Stimulated activated CD4-positive, alpha-beta T cell treated with anti-CD3 and anti-CD28 coated beads, Interleukin-1b, Interleukin-23, amount 100 ng/mL, for 4 hours (primary cell): Measurements from ENCODE around the gene ACOT7.
"Not testable (repeated sequence)": the region's sequence is repeated elsewhere in the genome, so short reads cannot be mapped to it uniquely, and the experiment has no call there.

ENCODE experiments used
- DNase-seq, 2 donors: peaks; one replicate each; pipeline ENCODE4 v3.0.0-alpha.2; 2020; ENCODE audit warnings: low read depth in 2 of 2

ACOT7 gene, protein sequence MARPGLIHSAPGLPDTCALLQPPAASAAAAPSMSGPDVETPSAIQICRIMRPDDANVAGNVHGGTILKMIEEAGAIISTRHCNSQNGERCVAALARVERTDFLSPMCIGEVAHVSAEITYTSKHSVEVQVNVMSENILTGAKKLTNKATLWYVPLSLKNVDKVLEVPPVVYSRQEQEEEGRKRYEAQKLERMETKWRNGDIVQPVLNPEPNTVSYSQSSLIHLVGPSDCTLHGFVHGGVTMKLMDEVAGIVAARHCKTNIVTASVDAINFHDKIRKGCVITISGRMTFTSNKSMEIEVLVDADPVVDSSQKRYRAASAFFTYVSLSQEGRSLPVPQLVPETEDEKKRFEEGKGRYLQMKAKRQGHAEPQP

GRCh38 chr1:6393400-6394187, at the start of gene ACOT7:
ACOT7 (minus strand) TSS chr1:6393767; CDS start chr1:6393399, 368 bp downstream.
- DNase-seq = peak; percentile 88 to 93

DNA sequence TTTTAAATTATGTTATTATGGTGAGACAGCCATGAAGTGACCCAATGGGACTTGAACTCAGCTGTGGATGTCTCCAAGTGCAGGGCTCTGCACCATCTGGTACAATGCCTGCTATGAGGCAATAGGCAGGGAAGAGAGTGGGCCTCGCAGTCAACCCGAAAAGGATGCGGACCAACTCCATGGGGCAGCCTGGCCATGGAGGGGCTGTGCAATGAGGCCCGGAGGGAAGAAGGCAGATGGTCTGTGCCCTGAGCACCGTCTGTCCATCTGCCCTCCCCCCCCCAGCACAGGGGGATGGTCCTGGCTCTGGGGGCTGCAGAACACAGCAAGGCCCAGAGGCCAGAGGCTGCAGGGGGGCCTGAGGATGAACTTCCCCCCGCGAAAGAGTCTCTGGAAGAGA, 48.0 kb upstream of the ACOT7 start:
- no peak for DNase-seq

DNA sequence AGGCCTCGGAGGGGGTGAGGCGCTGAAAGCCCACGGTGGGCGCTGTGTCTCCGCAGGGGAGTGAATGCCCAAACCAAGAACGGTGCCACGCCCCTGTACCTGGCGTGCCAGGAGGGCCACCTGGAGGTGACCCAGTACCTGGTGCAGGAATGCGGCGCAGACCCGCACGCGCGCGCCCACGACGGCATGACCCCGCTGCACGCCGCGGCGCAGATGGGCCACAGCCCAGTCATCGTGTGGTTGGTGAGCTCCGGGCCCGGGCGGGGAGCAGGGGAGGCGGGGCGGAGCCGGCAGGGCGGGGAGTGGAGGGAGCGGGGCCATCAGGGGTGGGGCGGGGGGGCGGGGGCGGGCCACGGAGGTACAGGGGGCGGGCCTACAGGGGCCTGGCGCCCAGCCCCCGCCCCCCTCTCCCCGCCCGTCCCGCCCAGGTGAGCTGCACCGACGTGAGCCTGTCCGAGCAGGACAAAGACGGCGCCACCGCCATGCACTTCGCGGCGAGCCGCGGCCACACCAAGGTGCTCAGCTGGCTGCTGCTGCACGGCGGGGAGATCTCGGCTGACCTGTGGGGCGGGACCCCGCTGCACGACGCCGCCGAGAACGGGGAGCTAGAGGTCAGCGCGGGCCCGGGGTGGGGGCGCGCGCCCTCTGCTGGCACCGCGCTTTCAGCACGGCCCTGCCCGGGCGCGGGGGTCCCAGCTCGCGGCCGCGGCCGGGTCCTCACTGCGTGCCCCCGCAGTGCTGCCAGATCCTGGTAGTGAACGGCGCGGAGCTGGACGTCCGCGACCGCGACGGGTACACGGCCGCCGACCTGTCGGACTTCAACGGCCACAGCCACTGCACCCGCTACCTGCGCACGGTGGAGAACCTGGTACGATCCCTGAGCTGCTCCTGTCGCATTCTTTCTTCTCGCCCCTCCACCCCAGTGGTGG, 46.9 kb upstream of the ACOT7 start:
- DNase-seq = peak; percentile 58 to 68

GRCh38 chr1:6438047-6438525, 44.5 kb upstream of the ACOT7 start:
- DNase-seq = peak; percentile 61 to 72

- not testable (repeated sequence) for DNase-seq
Measured at GRCh38 chr1:6437012-6437700, 43.6 kb upstream of the ACOT7 start.

DNA sequence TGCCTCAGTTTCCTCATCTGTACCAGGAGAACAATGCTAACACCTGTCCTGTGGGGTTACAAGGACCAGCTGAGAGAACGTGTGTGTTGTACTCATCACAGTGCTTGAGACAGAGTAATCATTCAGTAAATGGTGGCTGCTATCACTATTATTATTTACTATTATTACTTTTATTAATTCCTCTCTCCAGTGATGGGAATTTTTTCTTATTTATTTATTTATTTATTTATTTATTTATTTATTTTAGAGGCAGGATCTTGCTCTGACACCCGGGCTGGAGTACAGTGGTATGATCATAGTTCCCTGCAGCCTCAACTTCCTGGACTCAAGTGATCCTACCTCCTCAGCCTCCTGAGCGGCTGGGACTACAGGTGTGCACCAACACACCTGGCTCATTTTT, 42.7 kb upstream of the ACOT7 start:
- DNase-seq = not testable (repeated sequence)

- no peak for DNase-seq
Measured at GRCh38 chr1:6435547-6435946, 42.0 kb upstream of the ACOT7 start.

DNA sequence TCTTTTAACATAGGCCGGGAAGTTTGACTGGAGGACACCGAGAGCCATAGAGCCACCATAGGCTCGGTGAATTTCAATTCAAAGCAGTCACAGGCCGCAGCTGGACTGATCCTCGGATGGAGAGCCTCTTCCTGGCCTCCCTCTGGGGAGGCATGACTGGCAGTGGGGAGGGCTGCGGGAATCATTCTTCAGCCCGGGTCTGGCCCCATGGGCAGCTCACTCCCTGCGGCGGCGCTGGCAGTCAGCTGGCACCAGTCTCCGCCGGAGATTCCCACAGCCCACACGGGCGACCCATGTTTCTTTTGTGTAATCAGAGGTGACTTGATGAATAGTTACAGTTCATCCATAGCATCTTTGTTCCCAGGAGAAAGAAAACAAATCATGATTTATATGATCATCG, 41.6 kb upstream of the ACOT7 start:
- DNase-seq = no peak

DNA sequence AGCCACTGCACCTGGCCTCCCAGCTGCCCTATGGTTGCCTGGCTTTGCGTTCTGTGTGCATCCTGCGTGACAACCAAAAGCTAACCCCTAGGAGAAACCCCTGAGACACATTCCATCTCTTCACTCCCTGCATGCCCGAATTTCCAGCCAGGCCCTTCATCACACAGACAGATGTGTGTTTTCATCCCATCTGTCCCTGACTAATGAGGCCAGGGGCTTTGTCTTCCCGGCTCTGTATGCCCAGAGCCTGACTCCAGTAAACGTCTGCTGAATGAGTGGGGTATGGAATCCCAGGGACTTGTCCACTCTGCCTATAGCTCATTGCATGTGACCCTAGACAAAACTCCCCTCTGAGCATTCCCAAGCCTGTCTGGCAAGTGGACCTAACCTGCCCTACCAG, 40.6 kb upstream of the ACOT7 start:
- DNase-seq = no peak

DNA sequence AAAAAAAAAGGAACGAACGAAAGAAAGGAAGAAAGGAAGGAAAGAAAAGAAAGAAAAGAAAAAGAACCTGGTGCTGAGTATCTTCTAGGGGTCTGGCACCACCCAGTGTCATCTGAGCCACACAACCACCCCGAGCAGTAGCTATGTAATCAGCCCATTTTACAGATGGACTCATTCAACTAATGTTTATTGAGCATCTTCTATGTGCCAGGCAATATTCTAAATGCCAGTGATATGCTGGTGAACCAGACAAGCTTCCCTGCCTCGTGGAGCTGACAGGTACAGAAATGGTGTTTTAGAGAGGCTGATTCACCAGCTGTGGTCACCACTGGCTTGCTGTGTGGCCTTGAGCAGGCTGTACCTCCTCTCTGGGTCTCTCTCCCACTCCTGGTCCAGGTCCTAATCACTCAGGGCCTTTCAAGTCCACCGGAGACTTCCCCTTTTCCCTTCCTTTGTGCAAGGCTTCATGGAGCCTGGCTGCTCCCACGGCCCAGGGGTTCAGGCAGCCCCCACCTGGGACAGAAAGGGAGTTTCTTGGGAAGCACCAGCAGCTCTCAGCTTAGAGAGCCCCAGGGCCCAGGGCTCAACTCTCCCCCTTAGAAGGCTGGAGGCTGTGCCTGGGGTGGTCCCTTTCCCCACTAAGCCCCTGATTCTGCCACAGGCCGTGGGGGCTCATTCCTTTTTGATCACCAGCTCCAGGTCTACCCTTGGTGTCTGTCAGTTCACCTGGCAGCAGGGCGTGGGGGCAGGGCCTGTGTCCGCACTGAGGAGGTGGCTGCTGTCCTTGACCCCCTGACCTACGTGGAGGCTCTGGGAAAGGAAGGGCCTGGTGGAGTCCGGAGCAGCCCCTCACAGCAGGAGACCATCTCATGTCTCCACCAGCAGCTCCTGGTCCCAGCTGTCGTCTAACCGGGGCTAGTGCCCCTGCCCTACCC, 38.3 kb upstream of the ACOT7 start:
- not testable (repeated sequence) for DNase-seq

- DNase-seq = not testable (repeated sequence)
Measured at GRCh38 chr1:6429660-6430411, 36.3 kb upstream of the ACOT7 start.

DNA sequence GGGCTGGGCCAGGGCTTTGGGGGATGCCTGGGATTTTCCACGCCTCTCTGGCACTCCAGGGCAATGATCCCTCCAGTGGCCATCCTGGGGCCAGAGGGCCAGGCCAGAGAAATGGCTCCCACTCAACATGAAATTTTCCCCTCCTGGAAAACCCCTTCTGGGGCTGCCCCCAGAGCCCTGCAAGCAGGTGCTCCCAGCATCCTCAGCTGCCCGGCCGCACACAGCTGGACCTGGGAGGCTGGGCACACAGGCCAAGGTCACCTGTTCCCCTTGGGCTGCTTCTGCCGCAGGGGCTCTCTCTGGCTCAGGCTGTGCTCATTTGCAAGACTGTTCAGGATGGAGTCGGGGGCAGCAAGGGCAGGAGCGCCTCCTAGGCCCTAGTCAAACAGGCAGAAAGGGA, 34.9 kb upstream of the ACOT7 start:
- DNase-seq = not testable (repeated sequence)

DNA sequence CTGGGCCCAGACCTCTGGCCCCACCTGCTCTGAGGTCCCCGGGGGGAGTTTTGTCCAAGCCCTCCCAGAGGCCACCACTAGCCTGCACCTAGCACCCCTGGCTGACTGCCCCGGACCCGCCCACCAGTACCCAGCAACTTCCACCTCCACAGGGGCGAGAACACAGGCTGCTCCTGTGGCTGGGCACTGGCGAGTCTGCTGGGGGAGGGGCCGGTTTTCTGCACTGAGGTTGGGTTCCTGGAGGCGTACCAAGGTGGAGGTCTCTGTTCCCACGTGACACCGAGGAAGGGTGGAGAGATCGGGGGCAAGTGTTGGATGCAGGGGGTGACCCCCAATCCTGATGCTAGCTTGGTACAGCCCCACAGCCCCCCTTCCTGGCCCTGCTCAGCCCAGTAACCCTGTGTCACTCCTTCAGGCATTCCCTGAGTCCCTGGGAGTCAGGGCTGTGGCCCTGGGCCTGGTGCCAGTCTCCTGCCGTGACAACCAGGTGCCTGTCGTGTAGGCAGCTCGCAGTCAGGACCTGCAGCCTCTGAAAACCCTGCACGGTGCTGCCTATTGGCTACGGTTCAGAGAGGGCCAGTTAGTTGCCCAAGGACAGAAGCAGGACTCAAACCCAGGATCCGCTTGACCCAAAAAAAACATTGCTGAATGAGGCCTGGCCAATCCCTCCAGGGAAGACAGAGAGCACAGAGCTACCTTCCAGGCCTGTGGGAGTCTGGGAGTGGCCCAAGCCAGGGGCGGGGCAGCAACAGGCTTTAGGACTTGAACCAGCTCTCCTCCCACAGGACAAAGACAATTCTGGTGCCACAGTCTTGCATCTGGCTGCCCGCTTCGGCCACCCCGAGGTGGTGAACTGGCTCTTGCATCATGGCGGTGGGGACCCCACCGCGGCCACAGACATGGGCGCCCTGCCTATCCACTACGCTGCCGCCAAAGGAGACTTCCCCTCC, 34.1 kb upstream of the ACOT7 start:
- DNase-seq = no peak

- no peak for DNase-seq
Measured at GRCh38 chr1:6426972-6427350, 33.4 kb upstream of the ACOT7 start.

GRCh38 chr1:6426277-6426971, 32.9 kb upstream of the ACOT7 start:
- no peak for DNase-seq

DNA sequence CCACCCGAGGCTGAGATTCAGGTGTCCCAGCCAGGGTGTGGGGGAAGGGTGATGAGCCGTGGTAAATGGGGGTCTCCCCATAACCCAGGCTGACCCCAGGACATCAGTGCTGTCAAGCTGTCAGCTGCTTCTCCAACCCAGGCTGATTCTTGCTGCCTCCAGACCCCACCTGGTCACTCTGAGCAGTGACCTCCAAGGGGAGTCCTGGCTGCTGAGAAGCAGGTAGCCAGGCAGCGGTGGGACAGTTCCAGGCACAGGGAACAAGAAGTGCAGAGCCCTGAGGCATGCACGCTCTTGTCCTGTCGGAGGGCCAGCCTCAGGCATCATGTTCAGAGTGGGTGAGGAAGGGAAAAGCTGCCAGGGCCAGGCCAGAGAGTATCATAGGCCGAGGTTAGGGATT, 32.1 kb upstream of the ACOT7 start:
- no peak for DNase-seq
